ENCODE measurements around the gene USP47.
A peak's percentile ranks its signal among the peaks of the same experiment; 100 is the strongest.
"Not testable (repeated sequence)": the region's sequence is repeated elsewhere in the genome, so short reads cannot be mapped to it uniquely, and the experiment has no call there.

USP47 gene

DNA sequence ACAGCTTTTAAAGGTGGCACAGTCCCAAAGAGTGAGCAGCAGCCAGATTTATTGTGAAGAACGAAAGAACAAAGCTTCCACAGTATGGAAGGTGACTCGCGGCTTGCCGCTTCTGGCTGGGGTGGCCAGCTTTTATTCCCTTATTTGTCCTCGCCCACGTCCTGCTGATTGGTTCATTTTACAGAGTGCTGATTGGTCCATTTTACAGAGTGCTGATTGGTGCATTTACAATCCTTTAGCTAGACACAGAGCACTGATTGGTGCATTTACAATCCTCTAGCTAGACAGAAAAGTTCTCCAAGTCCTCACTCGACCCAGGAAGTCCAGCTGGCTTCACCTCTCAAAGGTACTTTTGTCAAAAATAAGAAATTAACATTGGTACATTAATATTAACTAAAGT is 10.4 kb upstream of the USP47 start:
- not testable (repeated sequence) for DNase-seq

DNA sequence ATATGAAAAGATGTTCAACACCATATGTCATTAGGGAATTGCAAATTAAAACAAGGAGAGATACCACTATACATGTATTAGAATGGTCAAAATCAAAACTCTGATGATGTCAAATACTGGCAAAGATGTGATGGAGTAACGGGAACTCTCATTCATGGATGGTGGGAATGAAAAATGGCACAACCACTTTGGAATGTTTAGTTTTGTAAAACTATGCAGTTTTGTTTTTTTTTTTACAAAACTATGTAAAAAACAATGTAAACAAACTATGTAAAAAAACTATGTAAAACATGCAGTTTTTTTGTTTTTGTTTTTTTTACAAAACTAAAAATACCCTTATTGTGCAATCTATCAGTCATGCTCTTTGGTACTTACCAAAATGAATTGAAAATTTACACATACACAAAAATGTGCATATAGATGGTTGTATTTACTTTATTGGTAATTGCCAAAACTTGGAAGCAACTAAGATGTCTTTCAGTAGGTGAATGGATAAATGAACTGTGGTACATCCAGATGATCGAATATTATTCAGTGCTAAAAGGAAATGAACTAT is 5.0 kb upstream of the USP47 start:
- no peak for DNase-seq

DNA sequence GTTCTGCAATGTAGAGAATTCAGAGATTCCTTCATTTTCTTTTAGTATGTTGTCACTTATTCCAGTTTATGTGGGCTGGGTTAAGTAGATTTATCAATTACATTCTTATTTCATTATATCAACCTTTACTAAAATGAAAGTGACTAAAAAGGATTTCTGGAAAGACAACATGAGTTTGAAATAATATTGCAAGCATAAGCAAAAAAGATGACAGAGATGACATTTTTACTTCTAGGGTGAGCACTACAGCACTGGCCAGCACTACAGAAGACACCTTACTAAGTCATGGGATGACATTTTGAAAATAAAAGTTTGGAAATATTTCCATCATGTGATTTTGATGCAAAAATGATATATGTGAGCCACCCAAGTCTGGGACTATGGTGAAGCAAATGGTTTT is 2.1 kb upstream of the USP47 start:
- no peak for DNase-seq

DNA sequence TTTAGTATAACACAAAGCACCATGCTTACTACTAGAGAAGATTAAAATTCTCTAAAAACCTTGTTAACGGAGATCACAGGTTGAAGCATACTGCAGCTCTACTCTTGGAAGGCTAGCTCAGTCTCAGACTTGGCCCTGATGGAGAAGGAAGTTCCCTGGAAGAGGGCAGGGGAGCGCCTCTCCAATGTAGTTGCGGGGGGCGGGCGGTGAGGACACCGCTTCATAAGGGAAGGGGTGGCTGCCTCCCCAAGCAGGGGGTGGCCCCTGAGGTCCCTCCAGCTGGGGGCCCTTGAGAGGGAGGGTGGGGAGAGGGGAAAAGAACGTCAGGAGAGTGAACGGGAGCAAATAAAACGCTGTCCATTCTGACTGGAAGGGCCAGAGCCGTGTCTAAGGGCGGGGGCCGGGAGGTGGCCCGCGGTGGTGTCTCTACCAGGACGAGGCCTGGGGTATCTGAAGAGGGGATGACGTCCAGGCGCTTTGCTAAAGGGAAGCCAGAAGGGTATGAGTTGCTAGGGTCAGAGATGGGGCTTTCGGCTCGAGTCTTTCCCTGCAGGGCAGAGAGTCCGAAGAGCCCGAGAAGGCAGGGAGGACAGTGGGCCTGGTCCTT is 553 bp upstream of the USP47 start:
- DNase-seq, result no peak

DNA sequence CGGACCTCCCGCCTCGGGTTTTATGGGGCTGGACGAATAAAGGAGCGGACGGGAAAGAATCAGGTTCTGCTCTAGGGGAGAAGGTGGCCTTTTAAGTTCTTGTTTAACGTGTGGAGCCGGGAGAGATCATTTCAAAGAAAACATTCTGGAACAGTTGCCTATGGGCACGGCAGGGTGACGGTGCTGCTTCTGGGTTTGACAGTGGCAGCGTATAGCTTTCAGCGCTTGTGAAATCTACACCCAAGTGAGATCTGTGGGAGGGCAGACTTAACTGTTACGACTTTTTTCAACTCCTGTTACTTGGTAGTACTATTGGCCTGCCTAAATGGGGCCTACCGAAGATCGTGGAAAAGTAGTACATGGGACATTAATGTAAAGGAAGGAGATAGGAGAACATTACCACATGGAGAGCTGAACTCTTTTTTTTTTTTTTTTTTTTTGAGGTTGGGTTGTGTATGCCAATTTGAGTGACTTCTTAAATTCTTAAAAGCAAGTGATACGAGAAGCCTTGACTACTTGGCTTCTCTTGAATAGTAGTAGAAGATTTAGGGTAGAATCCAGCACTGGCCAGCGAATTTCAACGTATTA is 743 bp downstream of the USP47 start:
- DNase-seq, result peak; percentile 67

DNA sequence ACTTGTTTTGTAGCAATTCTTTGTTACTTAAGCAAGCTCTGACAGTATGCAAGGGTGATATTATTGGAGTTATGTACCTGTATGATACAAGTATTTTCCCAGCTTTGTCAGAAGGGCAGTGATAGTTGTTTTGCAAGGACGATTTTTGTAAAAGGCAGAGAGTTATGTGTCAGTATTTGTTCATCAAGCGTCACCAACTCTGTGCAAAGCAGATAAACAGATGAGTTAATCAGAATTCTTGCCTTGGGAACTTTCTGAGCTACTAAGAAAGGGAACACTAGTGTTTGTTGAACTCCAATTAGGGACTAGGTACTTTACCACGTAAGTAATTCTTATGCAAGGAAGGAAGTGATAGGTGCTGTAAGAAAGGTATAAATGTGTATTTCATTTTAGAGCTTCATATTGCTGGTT is 1.4 kb downstream of the USP47 start:
- peak; percentile 26 for DNase-seq

DNA sequence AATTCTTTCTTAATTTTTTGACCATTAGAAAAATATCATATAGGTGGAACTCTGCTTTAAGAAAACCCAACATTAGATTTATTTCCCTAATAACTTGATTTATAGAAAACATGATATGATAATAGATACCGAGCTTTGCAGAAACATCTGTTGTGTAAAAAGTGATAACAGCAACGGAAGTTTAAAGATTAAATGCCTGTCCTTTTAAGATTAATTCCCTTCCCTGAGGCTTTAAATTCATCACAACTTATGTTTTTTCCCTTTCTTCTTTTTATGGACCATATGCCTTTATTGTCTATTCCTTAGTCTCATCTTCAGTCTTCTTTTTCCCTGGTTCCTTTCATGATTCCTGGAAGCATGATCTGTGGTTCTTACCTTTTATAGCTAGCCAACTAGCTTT is 1.9 kb downstream of the USP47 start:
- no peak for DNase-seq

DNA sequence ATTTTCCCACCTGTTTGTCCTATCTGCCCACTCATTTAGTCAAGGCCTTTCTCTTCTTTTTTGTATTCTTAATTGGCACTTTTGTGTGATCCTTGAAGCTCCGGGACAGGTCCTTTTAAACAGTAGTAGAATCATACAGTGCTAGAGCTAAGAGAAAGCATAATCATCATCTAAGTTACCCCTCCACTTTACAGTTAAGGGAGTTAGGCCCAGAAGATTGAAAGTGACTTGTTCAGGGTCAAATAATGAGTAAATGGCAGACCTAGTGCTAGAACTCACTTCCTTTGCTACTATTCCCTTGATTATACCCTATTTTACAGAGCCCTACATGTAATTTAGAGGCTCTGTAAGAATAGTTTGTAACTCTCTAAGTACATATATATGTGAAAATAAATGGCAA is 2.5 kb downstream of the USP47 start:
- DNase-seq, result no peak

DNA sequence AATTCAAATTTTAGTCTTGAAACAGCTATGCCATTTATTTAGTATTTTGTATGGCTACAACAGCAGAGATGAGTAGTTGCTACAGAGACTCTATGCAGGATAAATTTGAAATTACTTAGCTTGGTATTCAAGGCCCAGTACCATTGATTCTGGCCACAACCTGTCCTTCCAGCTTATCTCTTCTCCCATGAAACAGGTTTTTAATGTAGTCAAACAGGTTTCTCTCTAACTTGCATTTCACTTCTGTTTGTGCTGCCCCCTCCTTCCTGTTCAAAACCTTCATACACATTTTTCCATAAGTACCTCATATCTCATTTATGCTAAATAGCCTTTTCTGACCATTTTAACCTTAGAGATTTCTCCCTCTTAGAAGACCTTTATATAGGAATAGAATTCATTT is 3.3 kb downstream of the USP47 start:
- DNase-seq, result no peak

DNA sequence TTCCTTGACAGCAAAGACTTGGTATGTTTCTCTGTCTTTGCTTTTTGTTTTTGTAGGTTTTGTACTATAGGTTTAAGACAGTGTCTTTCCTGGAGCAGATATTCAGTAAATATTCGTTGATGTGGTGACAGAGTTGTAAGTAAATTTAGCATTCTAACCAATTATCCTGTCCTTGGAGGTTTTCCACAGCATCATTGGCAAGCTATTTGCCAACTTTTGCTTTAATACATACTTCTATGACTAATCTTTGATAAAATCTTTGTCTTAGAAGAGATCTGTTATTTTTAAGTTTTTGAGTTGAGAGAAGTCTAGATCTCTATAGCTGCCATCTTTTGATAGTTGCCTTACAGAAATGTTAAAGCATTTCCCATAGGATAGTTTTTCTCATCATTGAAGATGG is 3.8 kb downstream of the USP47 start:
- DNase-seq, result no peak

DNA sequence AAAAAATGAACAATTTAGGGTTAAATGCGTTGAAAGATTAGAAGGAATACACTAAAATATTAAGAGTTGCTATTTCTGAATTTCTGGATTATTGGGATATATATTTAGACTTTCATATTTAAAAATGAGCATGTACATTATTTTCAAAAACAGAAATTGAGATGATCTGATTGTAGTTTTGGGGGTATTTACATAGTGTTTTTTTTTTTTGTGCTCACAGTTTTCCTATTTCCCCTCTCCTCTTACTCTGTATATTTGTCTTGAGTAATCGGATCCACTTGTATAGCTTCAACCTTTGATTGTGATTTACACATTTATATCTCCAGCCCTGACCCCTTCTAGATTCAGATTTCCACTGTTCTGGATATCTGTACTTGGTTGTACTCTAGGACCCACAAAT is 5.3 kb downstream of the USP47 start:
- no peak for DNase-seq

DNA sequence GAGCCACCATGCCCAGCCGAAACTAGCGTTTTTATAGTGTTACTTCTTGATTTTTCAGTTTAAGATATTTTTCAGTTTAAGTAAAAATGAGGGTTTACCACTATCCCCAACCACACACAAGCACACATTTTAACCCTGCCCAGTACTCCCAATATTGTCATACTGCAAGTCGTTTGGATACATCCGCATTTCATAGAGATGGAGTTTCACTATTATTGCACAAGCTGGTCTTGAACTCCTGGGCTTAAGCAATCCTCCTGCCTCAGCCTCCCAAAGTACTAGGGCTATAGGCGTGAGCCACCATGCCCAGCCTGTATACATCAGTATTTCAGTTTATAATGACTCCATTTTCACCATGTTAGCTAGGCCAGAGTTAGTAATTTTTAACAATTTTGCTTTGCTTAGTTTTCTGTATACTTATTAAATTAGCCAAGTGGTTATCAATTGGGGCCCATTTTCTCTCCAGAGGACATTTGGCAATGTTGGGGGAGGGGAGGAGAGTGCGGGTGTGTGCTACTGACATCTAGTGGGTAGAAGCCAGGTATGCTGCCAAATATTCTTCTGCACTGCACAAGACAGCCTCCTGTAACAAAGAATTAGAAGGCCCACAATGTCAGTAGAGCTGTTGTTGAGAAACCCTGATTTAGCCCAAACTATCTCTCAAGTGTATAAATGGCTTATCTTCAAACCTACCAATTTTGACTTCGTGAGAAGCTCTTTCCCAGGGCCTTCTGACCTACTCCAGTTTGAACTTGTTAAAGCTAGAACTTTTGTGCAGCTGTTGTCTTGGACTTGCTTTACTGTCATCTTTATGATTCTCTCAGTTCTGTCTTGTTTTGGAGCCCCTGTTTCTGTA is 7.3 kb downstream of the USP47 start:
- peak; percentile 52 for DNase-seq

DNA sequence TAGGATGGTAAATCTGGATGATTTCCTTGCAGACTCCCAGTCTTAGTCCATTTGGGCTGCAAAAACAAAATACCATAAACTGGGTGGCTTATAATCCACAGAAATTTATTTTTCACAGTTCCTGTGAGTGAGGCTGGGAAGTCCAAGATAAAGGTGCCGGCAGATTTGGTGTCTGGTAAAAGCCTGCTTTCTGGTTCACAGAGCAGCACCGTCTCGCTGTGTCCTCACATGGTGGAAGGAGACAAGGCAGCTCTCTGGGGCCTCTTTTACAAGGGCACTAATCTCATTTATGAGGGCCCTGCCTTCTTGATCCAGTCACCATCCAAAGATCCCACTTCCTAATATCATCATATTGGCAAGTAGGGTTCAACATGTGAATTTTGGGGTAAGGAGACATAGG is 8.9 kb downstream of the USP47 start:
- DNase-seq, result no peak

DNA sequence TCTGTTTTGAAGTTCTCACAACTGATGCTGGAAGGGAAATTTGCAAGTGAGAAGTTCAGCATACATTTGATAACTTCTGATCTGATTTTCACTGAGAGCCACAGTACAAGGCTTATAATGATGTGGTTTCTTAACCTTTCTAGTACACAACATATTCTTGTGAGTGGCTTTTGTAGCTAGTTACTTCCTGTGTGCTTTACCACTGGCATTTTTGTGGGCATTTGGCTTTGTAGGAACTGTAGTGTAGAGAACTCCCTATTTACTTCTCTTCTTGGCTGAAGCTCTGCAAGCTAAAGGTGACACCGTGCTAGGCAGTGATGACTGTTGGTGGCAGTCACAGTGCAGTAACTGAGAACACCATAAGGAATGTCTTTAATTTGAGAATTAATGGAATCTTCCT is 14.9 kb downstream of the USP47 start:
- DNase-seq, result peak; percentile 24

DNA sequence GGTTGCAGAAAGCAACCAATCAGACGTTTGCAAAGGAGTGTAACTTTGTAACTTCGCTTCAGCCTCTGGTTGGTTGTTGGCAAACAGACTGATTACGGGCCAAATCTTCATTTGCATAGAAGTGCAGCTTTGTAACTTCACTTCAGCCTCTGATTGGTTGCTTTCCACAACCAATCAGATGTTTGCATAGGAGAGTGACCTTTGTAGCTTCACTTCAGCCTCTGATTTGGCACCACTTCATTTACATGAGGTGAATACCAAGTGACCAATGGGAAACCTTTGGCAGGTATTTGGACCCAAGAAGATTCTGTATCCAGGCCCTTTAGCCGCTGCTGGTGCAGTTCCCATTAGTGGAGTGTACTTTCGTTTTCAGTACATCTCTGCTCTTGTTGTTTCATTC is 16.0 kb downstream of the USP47 start:
- no peak for DNase-seq

DNA sequence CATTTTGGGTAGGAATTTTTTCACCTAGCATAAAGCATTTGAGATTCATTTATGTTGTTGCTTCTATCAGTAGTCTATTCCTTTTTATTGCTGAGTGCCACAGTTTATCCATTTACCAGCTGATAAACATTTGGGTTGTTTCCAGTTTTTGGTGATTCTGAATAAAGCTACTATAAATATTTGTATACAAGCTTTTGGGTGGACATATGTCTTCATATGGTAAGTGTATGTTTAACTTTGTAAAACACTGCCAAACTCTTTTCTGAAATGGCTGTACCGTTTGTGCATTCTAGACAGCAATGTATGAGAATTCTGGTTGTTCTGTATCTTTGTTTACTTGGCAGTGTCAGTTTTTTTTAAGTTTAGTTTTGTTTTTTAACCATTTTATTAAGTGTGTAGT is 16.9 kb downstream of the USP47 start:
- DNase-seq, result no peak

DNA sequence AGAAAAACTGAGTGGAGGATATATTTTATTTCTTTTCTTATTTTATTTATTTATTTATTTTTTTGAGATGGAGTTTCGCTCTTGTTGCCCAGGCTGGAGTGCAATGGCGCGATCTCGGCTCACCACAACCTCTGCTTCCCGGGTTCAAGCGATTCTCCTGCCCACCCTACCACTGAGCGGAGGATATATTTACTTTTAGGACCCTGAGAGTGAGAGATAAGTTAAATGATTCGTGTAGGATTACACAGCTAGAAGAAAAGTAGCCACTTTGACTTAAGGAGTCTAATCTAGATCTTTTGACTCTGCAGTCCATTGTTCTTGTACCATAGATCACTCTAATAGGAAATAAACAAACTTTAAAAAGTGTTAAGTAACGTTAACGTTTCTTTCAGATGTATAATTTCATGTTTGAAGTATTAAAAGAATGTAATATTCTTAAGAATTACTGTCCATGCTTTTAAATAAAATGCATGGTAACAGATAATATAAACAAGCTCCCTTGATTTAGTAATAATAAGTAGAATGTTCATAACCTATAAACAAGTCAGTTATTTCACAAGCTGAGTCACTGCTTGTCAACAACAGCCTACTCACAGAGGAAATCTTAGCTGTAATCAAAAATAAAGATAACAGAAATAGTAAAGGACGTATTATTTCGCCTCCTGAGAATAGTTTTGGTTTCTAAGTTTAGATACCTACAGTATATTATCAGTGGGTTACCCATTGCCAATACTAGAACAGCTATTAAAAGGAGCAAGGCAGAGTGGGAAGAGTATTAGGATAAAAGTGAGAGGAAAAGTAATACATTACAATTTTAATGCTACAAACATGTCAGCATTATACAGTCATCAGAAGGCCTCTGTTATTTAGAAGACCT is 18.6 kb downstream of the USP47 start:
- peak; percentile 26 for DNase-seq

DNA sequence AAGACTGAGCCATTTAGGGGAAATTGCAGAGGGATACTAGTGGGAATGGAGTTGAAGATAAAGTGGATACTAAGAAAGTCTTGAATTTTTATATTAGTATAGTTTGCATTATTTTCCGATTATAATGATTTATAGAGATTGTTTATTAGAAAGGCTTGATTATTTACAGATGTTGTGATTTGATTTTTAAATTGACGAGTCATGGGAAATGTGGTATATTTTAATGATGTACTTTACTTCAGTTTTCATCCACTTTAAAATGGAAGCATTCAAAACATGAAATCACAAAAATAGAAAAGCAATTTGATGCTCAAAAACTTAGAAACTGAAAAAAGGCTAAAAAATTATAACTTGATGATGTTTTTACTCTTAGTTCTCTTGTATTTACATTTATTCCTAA is 21.2 kb downstream of the USP47 start:
- no peak for DNase-seq

DNA sequence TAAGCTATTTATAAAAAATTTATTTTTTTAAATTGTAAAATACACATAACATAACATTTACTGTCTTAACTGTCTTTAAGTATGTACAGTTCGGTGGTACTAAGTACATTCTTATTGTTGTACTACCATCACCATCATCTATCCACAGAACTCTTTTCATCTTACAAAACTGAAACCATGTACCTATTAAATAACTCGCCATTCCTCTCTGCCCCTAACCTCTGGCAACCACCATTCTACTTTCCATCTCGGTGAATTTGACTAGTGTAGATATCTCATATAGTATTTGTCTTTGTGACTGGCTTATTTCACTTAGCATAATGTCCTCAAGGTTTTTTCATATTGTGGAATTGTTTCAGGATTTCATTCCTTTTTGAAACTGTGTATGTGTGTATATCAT is 22.6 kb downstream of the USP47 start:
- no peak for DNase-seq

DNA sequence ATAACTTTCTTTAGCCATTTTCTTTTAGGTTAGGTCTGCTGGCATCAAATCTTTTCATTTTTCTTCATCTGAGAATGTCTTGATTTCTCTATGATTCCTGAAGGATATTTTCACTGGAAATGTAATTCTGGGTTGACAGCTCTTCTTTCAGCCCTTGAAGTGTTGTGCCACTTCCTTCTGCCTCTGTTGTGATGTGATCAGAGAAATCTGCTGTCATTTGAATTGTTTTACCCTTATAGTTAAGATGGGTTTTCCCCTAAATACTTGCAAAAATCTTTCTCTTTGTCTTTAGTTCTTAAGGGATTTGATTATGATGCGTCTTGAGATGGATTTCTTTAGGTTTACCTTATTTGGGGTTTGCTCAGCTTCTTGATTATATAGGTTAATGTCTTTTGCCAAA is 23.0 kb downstream of the USP47 start:
- no peak for DNase-seq

DNA sequence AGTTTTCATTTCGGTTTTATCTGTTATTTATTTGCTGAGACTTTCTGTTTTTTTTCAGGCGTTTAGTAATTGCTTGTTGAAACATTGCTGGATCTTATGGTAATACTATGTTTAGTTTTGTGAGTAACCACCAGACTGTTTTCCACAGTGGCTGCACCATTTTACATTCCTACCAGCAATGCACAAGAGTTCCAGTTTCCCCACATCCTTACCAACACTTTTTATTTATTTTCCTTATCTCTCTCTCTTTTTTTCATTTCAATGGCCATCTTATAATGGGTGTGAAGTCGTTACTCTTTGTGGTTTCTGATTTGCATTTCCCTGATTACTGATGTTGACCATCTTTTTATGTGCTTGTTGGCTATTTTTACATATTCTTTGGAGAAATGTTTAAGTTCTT is 23.7 kb downstream of the USP47 start:
- DNase-seq, result no peak

DNA sequence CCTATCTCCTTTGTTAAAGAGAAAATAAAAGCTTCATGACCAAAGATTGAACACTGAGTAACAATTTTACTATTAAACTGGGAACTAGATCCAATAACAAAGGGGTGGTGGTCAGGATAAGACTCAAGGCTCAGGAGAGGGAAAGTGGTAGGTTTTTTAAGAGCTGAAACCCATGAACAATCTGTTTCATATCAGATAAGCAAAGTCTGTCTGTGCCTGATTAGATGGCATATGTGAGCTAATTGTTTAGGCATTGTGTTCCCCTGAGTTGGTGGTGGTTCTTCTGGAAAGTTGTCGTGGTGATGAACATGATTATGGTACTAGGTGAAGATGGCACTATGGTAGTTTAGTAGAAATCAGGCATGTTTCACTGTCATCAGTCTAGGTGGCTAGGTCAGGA is 24.4 kb downstream of the USP47 start:
- DNase-seq, result peak; percentile 15

DNA sequence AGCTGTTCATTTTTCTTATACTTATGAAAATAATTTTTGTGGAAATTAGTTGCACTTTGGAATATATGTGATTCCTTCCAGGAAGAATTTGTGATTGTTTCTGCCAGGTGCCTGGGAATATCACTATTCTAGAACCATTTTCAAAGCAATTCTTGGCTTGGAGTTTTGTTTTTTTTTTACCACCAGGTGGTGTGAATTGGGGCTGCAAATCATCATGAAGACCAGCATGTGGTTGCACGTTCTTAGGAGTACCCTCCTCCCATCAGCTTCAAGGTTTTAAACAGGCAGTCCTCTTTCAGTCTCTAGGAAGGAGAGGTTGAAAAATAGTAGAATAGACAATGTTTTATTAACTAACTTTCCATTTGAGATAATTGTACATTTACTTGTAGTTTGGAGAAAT is 25.9 kb downstream of the USP47 start:
- no peak for DNase-seq

Data from NCI-H226 (cell line).